ENCODE data around the gene PTPRN2.

Gene PTPRN2

GRCh38 chr7:157612664-157613561 is 974.7 kb downstream of the PTPRN2 start:
- Histone ChIP-seq H3K36me3 (ENCODE audit: insufficient read depth, low read length) (no peaks in the 10 kb centered on the region), H3K4me1 (ENCODE audit: insufficient read depth, low read length) (no peaks in the 10 kb centered on the region), H3K9me3 (ENCODE audit: control insufficient read depth, insufficient read depth, low read length) (no peaks in the 10 kb centered on the region), H3K9ac (ENCODE audit: low read depth, low read length) (peak overlapping the region; percentile 22; the same call in 1 of the 2 replicates)

GRCh38 chr7:157612009-157612663 is 975.5 kb downstream of the PTPRN2 start:
- no peaks in the 10 kb centered on the region for H3K4me1 ChIP-seq (ENCODE audit: insufficient read depth, low read length)
- H3K9ac ChIP-seq (ENCODE audit: low read depth, low read length), result no peak overlapping the region
- H3K9me3 ChIP-seq (ENCODE audit: control insufficient read depth, insufficient read depth, low read length), result no peaks in the 10 kb centered on the region
- H3K36me3 ChIP-seq (ENCODE audit: insufficient read depth, low read length), result no peaks in the 10 kb centered on the region

- Histone ChIP-seq H3K4me1 (ENCODE audit: insufficient read depth, low read length) (no peaks in the 10 kb centered on the region), H3K9me3 (ENCODE audit: control insufficient read depth, insufficient read depth, low read length) (no peaks in the 10 kb centered on the region), H3K9ac (ENCODE audit: low read depth, low read length) (no peak overlapping the region), H3K36me3 (ENCODE audit: insufficient read depth, low read length) (no peaks in the 10 kb centered on the region)
Measured at GRCh38 chr7:157611341-157611740, 976.3 kb downstream of the PTPRN2 start.

- Histone ChIP-seq H3K9ac (ENCODE audit: low read depth, low read length) (no peak overlapping the region), H3K36me3 (ENCODE audit: insufficient read depth, low read length) (no peaks in the 10 kb centered on the region), H3K4me1 (ENCODE audit: insufficient read depth, low read length) (no peaks in the 10 kb centered on the region), H3K9me3 (ENCODE audit: control insufficient read depth, insufficient read depth, low read length) (no peaks in the 10 kb centered on the region)
Measured at GRCh38 chr7:157610671-157611295, 976.8 kb downstream of the PTPRN2 start.

GRCh38 chr7:157609932-157610640 is 977.5 kb downstream of the PTPRN2 start:
- no peak overlapping the region for H3K9ac ChIP-seq (ENCODE audit: low read depth, low read length)

GRCh38 chr7:157609516-157609915 is 978.1 kb downstream of the PTPRN2 start:
- Histone ChIP-seq H3K4me1 (ENCODE audit: insufficient read depth, low read length) (no peaks in the 10 kb centered on the region), H3K36me3 (ENCODE audit: insufficient read depth, low read length) (no peaks in the 10 kb centered on the region), H3K9ac (ENCODE audit: low read depth, low read length) (no peak overlapping the region), H3K9me3 (ENCODE audit: control insufficient read depth, insufficient read depth, low read length) (no peaks in the 10 kb centered on the region)

More at GRCh38 chr7:157609932-157610640, 977.5 kb downstream of the PTPRN2 start:
- no peaks in the 10 kb centered on the region for H3K4me1 ChIP-seq (ENCODE audit: insufficient read depth, low read length)
- no peaks in the 10 kb centered on the region for H3K9me3 ChIP-seq (ENCODE audit: control insufficient read depth, insufficient read depth, low read length)
- no peaks in the 10 kb centered on the region for H3K36me3 ChIP-seq (ENCODE audit: insufficient read depth, low read length)

- Histone ChIP-seq H3K9me3 (ENCODE audit: control insufficient read depth, insufficient read depth, low read length) (no peaks in the 10 kb centered on the region), H3K4me1 (ENCODE audit: insufficient read depth, low read length) (no peaks in the 10 kb centered on the region), H3K36me3 (ENCODE audit: insufficient read depth, low read length) (no peaks in the 10 kb centered on the region), H3K9ac (ENCODE audit: low read depth, low read length) (no peak overlapping the region)
Measured at GRCh38 chr7:157607218-157607617, 980.4 kb downstream of the PTPRN2 start.

- H3K9me3 ChIP-seq (ENCODE audit: control insufficient read depth, insufficient read depth, low read length), result no peaks in the 10 kb centered on the region
- H3K9ac ChIP-seq (ENCODE audit: low read depth, low read length), result no peak overlapping the region
- no peaks in the 10 kb centered on the region for H3K4me1 ChIP-seq (ENCODE audit: insufficient read depth, low read length)
- no peaks in the 10 kb centered on the region for H3K36me3 ChIP-seq (ENCODE audit: insufficient read depth, low read length)
Measured at GRCh38 chr7:157606140-157606539, 981.5 kb downstream of the PTPRN2 start.

GRCh38 chr7:157605638-157606037 is 982.0 kb downstream of the PTPRN2 start:
- Histone ChIP-seq H3K9me3 (ENCODE audit: control insufficient read depth, insufficient read depth, low read length) (no peaks in the 10 kb centered on the region), H3K36me3 (ENCODE audit: insufficient read depth, low read length) (no peaks in the 10 kb centered on the region), H3K9ac (ENCODE audit: low read depth, low read length) (no peak overlapping the region), H3K4me1 (ENCODE audit: insufficient read depth, low read length) (no peaks in the 10 kb centered on the region)

- Histone ChIP-seq H3K4me1 (ENCODE audit: insufficient read depth, low read length) (no peaks in the 10 kb centered on the region), H3K9ac (ENCODE audit: low read depth, low read length) (no peak overlapping the region), H3K9me3 (ENCODE audit: control insufficient read depth, insufficient read depth, low read length) (no peaks in the 10 kb centered on the region), H3K36me3 (ENCODE audit: insufficient read depth, low read length) (no peaks in the 10 kb centered on the region)
Measured at GRCh38 chr7:157604661-157605381, 982.8 kb downstream of the PTPRN2 start.

- Histone ChIP-seq H3K36me3 (ENCODE audit: insufficient read depth, low read length) (no peaks in the 10 kb centered on the region), H3K4me1 (ENCODE audit: insufficient read depth, low read length) (no peaks in the 10 kb centered on the region), H3K9me3 (ENCODE audit: control insufficient read depth, insufficient read depth, low read length) (no peaks in the 10 kb centered on the region), H3K9ac (ENCODE audit: low read depth, low read length) (no peak overlapping the region)
Measured at GRCh38 chr7:157603716-157604115, 983.9 kb downstream of the PTPRN2 start.

- no peaks in the 10 kb centered on the region for H3K9me3 ChIP-seq (ENCODE audit: control insufficient read depth, insufficient read depth, low read length)
- no peaks in the 10 kb centered on the region for H3K4me1 ChIP-seq (ENCODE audit: insufficient read depth, low read length)
- H3K9ac ChIP-seq (ENCODE audit: low read depth, low read length), result no peak overlapping the region
- H3K36me3 ChIP-seq (ENCODE audit: insufficient read depth, low read length), result no peaks in the 10 kb centered on the region
Measured at GRCh38 chr7:157603005-157603404, 984.6 kb downstream of the PTPRN2 start.

GRCh38 chr7:157602581-157602980 is 985.0 kb downstream of the PTPRN2 start:
- Histone ChIP-seq H3K9ac (ENCODE audit: low read depth, low read length) (no peak overlapping the region), H3K9me3 (ENCODE audit: control insufficient read depth, insufficient read depth, low read length) (no peaks in the 10 kb centered on the region), H3K36me3 (ENCODE audit: insufficient read depth, low read length) (no peaks in the 10 kb centered on the region), H3K4me1 (ENCODE audit: insufficient read depth, low read length) (no peaks in the 10 kb centered on the region)

GRCh38 chr7:157602156-157602555 is 985.5 kb downstream of the PTPRN2 start:
- Histone ChIP-seq H3K4me1 (ENCODE audit: insufficient read depth, low read length) (no peaks in the 10 kb centered on the region), H3K36me3 (ENCODE audit: insufficient read depth, low read length) (no peaks in the 10 kb centered on the region), H3K9ac (ENCODE audit: low read depth, low read length) (no peak overlapping the region), H3K9me3 (ENCODE audit: control insufficient read depth, insufficient read depth, low read length) (no peaks in the 10 kb centered on the region)

All from ES-I3 (cell line).